Lower leg skin (tissue), 3 donors: ENCODE data around the gene MAMLD1.

Source experiments
- POLR2A ChIP-seq, 2 donors: fragments of 450-650 bp; IDR thresholded peaks; one replicate each; pipeline ENCODE4 v1.6.1; 2016 to 2017; ENCODE audit warnings: antibody characterized with exemption in 2 of 2, mild to moderate bottlenecking in 1 of 2, moderate library complexity in 1 of 2
- TF ChIP-seq, protein P1 (sequence below), 3 donors: fragments of 450-650 bp; IDR thresholded peaks; one replicate each; pipeline ENCODE4 v1.5.1; 2016; ENCODE audit warnings: antibody characterized with exemption in 3 of 3, mild to moderate bottlenecking in 3 of 3, moderate library complexity in 2 of 3

DNA sequence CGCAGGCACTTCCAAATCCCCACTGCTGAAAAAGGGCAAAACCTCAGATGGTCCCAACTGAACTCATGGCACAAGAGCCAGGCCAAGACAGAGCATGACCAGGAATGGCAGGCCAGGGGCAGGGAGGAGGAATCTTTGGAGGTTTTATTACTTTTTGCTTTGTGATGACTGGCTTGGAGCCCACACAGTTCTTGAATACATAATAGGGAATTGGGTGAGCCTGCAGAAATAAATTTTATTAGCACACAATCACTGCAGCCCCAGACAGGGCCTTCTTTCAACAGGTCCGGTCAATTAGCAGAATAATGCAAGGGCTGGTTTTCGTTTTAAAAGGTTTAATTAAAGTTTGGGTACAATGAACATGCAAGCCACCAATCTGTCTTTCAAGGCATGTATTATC, 23.4 kb upstream of the MAMLD1 start:
- TF ChIP-seq, protein P1, sequence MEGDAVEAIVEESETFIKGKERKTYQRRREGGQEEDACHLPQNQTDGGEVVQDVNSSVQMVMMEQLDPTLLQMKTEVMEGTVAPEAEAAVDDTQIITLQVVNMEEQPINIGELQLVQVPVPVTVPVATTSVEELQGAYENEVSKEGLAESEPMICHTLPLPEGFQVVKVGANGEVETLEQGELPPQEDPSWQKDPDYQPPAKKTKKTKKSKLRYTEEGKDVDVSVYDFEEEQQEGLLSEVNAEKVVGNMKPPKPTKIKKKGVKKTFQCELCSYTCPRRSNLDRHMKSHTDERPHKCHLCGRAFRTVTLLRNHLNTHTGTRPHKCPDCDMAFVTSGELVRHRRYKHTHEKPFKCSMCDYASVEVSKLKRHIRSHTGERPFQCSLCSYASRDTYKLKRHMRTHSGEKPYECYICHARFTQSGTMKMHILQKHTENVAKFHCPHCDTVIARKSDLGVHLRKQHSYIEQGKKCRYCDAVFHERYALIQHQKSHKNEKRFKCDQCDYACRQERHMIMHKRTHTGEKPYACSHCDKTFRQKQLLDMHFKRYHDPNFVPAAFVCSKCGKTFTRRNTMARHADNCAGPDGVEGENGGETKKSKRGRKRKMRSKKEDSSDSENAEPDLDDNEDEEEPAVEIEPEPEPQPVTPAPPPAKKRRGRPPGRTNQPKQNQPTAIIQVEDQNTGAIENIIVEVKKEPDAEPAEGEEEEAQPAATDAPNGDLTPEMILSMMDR (IDR thresholded peaks at IDR 0.05): no peak
- TF ChIP-seq POLR2A (IDR thresholded peaks at IDR 0.05): no peak
